Karpas-422 (cell line): ENCODE data around the gene DNAJC6. TPM values are rescaled to one million over a fixed set of nuclear protein-coding genes. Genes with fewer than 3 reads are reported as not detected.
"Not testable (repeated sequence)": the region's sequence is repeated elsewhere in the genome, so short reads cannot be mapped to it uniquely, and the experiment has no call there.

Experiments used
- DNase-seq: peaks from one replicate; pipeline ENCODE4 v3.0.0-alpha.2; 2015
- H2AFZ ChIP-seq: fragments of 200-600 bp; sonication (generic); 2 replicates; pipeline ENCODE4 v1.6.1; 2014; ENCODE audit warnings: antibody characterized with exemption, low read length, mixed read lengths
- H3K27ac ChIP-seq: fragments of 200-600 bp; sonication (generic); 2 replicates; pipeline ENCODE4 v1.5.1; 2014; ENCODE audit warnings: mild to moderate bottlenecking, low read length, moderate library complexity
- H3K27me3 ChIP-seq: fragments of 200-600 bp; sonication (generic); 2 replicates; pipeline ENCODE4 v1.6.1; 2014; ENCODE audit warnings: low read length, mixed read lengths
- H3K36me3 ChIP-seq: fragments of 200-600 bp; sonication (generic); 2 replicates; pipeline ENCODE4 v1.6.1; 2014; ENCODE audit warnings: low read length, mixed read lengths; ENCODE audit not compliant: insufficient read depth
- H3K4me1 ChIP-seq: fragments of 200-600 bp; sonication (generic); 2 replicates; pipeline ENCODE4 v1.6.1; 2014; ENCODE audit warnings: mild to moderate bottlenecking, low read length, mixed read lengths
- H3K4me2 ChIP-seq: fragments of 200-600 bp; sonication (generic); 2 replicates; pipeline ENCODE4 v1.6.1; 2014; ENCODE audit warnings: low read length, low read depth, mild to moderate bottlenecking; ENCODE audit not compliant: poor library complexity, severe bottlenecking
- H3K4me3 ChIP-seq: fragments of 200-600 bp; sonication (generic); 2 replicates; pipeline ENCODE4 v1.5.1; 2014; ENCODE audit warnings: mild to moderate bottlenecking, antibody characterized with exemption, low read length, mixed read lengths
- H3K79me2 ChIP-seq: fragments of 200-600 bp; sonication (generic); 2 replicates; pipeline ENCODE4 v1.6.1; 2014; ENCODE audit warnings: mild to moderate bottlenecking, low read length, mixed read lengths
- H3K9ac ChIP-seq: fragments of 200-600 bp; sonication (generic); 2 replicates; pipeline ENCODE4 v1.6.0; 2014; ENCODE audit warnings: low read length
- H3K9me2 ChIP-seq: fragments of 200-600 bp; sonication (generic), shearing (Covaris generic); replicated peaks from 2 replicates; pipeline ENCODE4 v1.6.0; 2014; ENCODE audit warnings: mild to moderate bottlenecking, low read length, moderate library complexity; ENCODE audit not compliant: insufficient read depth
- H3K9me3 ChIP-seq: fragments of 300-700, 200-600 bp; sonication (generic); 2 replicates; pipeline ENCODE4 v1.6.1; 2014; ENCODE audit warnings: low read length, mixed read lengths
- H4K20me1 ChIP-seq: fragments of 200-600 bp; sonication (generic); 2 replicates; pipeline ENCODE4 v1.6.1; 2014; ENCODE audit warnings: mild to moderate bottlenecking, antibody characterized with exemption, low read length, low read depth; ENCODE audit not compliant: insufficient read depth
- small RNA-seq: library from RNA; depleted of rRNA; stranded (forward); fragments of <200 nt; gene quantifications from one replicate; pipeline ENCODE3, GENCODE V24; 2014
- total RNA-seq: library from RNA; depleted of rRNA; stranded (reverse); fragments of >200 nt; shearing (Covaris generic); gene quantifications from 2 replicates; pipeline ENCODE4 v1.2.3, GENCODE V29; 2014; ENCODE audit warnings: low replicate concordance; rRNA removed

The DNAJC6 gene
- total RNA-seq, 1 experiment from 2014 or later = 0.37 TPM

GRCh38 chr1:65449214-65449823, 140.0 kb downstream of the DNAJC6 start:
- H3K4me3 ChIP-seq = no peak overlapping the region
- no peaks in the 10 kb centered on the region for H3K27me3 ChIP-seq
- DNase-seq = no peak
- H3K9me2 ChIP-seq = no peaks in the 10 kb centered on the region
- no peaks in the 10 kb centered on the region for H3K79me2 ChIP-seq
- no peak overlapping the region for H3K4me2 ChIP-seq
- H3K9ac ChIP-seq = no peak overlapping the region
- no peaks in the 10 kb centered on the region for H3K9me3 ChIP-seq
- H3K4me1 ChIP-seq = no peaks in the 10 kb centered on the region
- H3K27ac ChIP-seq = no peak overlapping the region
- no peaks in the 10 kb centered on the region for H4K20me1 ChIP-seq
- H3K36me3 ChIP-seq = no peaks in the 10 kb centered on the region
- H2AFZ ChIP-seq = no peak overlapping the region

DNA sequence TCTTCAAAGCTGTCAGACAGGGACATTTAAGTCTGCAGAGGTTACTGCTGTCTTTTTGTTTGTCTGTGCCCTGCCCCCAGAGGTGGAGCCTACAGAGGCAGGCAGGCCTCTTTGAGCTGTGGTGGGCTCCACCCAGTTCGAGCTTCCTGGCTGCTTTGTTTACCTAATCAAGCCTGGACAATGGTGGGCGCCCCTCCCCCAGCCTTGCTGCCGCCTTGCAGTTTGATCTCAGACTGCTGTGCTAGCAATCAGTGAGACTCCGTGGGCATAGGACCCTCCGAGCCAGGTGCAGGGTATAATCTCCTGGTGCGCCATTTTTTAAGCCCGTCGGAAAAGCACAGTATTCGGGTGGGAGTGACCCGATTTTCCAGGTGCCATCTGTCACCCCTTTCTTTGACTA, 146.3 kb downstream of the DNAJC6 start:
- not testable (repeated sequence) for H3K9ac ChIP-seq, H3K4me2 ChIP-seq, H4K20me1 ChIP-seq, DNase-seq, H2AFZ ChIP-seq, H3K27ac ChIP-seq, H3K4me1 ChIP-seq, H3K9me2 ChIP-seq, H3K4me3 ChIP-seq, H3K79me2 ChIP-seq, H3K9me3 ChIP-seq, H3K27me3 ChIP-seq, H3K36me3 ChIP-seq

DNA sequence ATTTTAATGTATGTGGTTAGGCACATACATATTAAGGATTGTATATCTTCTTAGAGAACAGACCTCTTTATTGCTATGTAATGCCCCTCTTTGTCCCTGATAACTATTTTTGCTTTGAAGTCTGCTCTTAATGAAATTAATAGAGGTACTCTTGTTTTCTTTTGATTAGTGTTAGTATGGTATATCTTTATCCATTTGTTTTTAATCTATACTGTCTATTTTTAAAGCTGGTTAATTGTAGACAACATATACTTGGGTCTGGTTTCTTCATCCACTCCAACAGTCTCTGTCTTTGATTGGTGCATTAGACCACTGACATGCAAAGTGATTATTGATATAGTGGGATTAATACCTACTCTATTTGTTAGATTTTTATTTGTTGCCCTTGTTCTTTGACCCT, 147.1 kb downstream of the DNAJC6 start:
- no peak for DNase-seq
- Histone ChIP-seq H3K27ac (no peak overlapping the region), H3K79me2 (no peaks in the 10 kb centered on the region), H3K4me2 (no peak overlapping the region), H3K9me2 (no peaks in the 10 kb centered on the region), H2AFZ (no peak overlapping the region), H3K27me3 (no peaks in the 10 kb centered on the region), H3K4me1 (0 out of 2 replicates have a peak, but pooled peaks cover 4% of the 10 kb centered on the region), H3K36me3 (no peaks in the 10 kb centered on the region), H3K9me3 (no peaks in the 10 kb centered on the region), H3K4me3 (no peak overlapping the region), H3K9ac (no peak overlapping the region), H4K20me1 (no peaks in the 10 kb centered on the region; the same call in 1 of the 2 replicates)

- Histone ChIP-seq H3K4me3 (no peak overlapping the region), H3K9ac (no peak overlapping the region), H3K9me2 (no peaks in the 10 kb centered on the region), H3K79me2 (no peaks in the 10 kb centered on the region), H3K9me3 (no peaks in the 10 kb centered on the region), H3K27me3 (no peaks in the 10 kb centered on the region), H4K20me1 (no peaks in the 10 kb centered on the region; the same call in 1 of the 2 replicates), H3K4me2 (no peak overlapping the region), H3K27ac (no peak overlapping the region), H3K4me1 (0 out of 2 replicates have a peak, but pooled peaks cover 4% of the 10 kb centered on the region), H3K36me3 (no peaks in the 10 kb centered on the region), H2AFZ (no peak overlapping the region)
- DNase-seq = no peak
Observed at GRCh38 chr1:65457868-65458267, 148.5 kb downstream of the DNAJC6 start.

DNA sequence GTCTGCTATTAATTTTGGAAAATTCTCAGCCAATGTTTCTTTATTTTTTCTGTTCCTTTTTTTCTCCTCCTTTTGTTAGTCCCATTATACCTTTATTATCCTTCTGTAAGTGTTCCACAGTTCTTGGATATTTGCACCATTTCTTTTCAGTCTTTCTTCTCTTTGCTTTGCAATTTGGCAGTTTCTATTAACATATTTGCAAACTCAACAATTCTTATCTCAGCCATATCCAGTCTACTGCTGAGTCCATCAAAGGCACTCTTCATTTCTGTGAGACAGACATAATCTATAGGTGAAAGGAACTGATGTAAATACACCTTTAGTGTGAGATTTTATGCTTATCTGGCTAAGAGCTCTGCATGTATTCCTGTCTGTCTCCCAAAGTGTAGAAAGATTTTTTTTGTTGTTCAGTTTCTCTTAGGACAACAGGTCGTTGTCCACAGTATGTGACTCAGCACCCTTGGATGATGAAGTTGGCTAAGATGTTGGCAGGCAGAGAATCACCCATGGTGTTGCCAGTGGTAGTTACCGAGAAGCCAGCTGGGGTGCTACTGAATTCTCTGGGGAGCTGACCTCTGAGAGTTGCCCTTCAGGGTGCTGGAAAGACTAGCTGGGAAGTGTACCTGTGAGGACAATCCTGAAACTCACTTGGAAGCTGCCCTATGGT, 149.5 kb downstream of the DNAJC6 start:
- H3K4me3 ChIP-seq = no peak overlapping the region
- DNase-seq = no peak
- no peaks in the 10 kb centered on the region for H3K9me3 ChIP-seq
- no peaks in the 10 kb centered on the region for H3K9me2 ChIP-seq
- H3K27me3 ChIP-seq = no peaks in the 10 kb centered on the region
- no peak overlapping the region for H2AFZ ChIP-seq
- H3K9ac ChIP-seq = no peak overlapping the region
- H3K79me2 ChIP-seq = no peaks in the 10 kb centered on the region
- no peak overlapping the region for H3K4me2 ChIP-seq
- 0 out of 2 replicates have a peak, but pooled peaks cover 4% of the 10 kb centered on the region for H3K4me1 ChIP-seq
- H3K27ac ChIP-seq = no peak overlapping the region
- H4K20me1 ChIP-seq = no peaks in the 10 kb centered on the region; the same call in 1 of the 2 replicates
- no peaks in the 10 kb centered on the region for H3K36me3 ChIP-seq

GRCh38 chr1:65459397-65459768, 150.0 kb downstream of the DNAJC6 start:
- Histone ChIP-seq H3K27me3 (no peaks in the 10 kb centered on the region), H3K9me2 (no peaks in the 10 kb centered on the region), H3K4me1 (0 out of 2 replicates have a peak, but pooled peaks cover 4% of the 10 kb centered on the region), H3K4me2 (no peak overlapping the region), H2AFZ (no peak overlapping the region), H3K36me3 (no peaks in the 10 kb centered on the region), H4K20me1 (no peaks in the 10 kb centered on the region; the same call in 1 of the 2 replicates), H3K79me2 (no peaks in the 10 kb centered on the region), H3K4me3 (no peak overlapping the region), H3K9ac (no peak overlapping the region), H3K9me3 (no peaks in the 10 kb centered on the region), H3K27ac (no peak overlapping the region)
- peak; percentile 71 for DNase-seq

Small RNAs within 50 kb of the gene (small RNA-seq; reads per million reads assigned to genes)
- gene COX6CP13 (not detected), gene RNU2-15P (not detected)

Other genes starting within 250 kb of the DNAJC6 start
- 0.37 and 0.83 TPM in 2 replicates for gene AK4, start 161.3 kb upstream of the DNAJC6 start, total RNA-seq
- 1.4 and 1.5 TPM in 2 replicates for gene LEPR, start 111.1 kb downstream of the DNAJC6 start, total RNA-seq
- 11.8 and 31.3 TPM in 2 replicates for gene LEPROT, start 111.1 kb downstream of the DNAJC6 start, total RNA-seq